ENCODE measurements around the gene TPGS1. TPM values are rescaled to one million over a fixed set of nuclear protein-coding genes. Genes with fewer than 3 reads are reported as not detected.
A peak's percentile ranks its signal among the peaks of the same experiment; 100 is the strongest.

The TPGS1 gene
- total and polyA plus RNA-seq, 2 of the 8 experiments (the other 6 are each of a cell fraction or from before 2014, with no cell fraction given): 9.1 to 10.6 TPM

DNA sequence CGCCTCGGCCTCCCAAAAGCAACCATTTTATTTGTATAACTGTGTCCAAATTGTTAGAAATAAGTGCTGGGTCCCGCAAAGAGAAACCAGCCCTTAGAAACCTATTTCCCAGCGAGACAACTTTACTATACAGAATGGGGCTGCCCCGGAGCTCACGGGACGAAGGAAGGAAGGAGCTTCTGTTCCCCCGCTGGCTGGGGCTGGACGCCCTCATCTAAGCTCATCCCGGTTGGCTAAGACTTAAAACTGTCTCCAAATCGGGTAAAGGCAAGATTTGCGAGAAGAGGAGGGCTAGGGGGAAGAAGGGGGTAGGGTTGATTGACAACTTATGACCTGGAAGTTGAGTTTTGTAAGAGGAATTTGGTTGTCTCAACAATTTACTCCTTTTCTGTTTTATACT lies 52.8 kb downstream of the TPGS1 start:
- Histone ChIP-seq H3K4me3 (ENCODE audit: extremely low read depth in 1 of 4, insufficient read depth in 2 of 4, low read depth in 3 of 4, low read length in 4 of 4) (no peak overlapping the region), H3K9ac (replicated peaks in 1 of 4; ENCODE audit: extremely low read depth in 1 of 4, low read depth in 3 of 4, low read length in 3 of 4) (peak overlapping the region in 1 of 4 experiments; percentile 9; a peak in 1 of 7 replicates), H3K4me1 (replicated peaks in 1 of 4; ENCODE audit: control insufficient read depth in 3 of 4, insufficient read depth in 4 of 4, low read length in 3 of 4) (peaks cover 0 to 2% (median under 1%) of the 10 kb centered on the region in 4 experiments; a peak in 4 of 7 replicates), H4K20me1 (replicated peaks in 1 of 2; ENCODE audit: control insufficient read depth in 1 of 2, insufficient read depth in 2 of 2, low read length in 2 of 2) (peaks cover 0 to 2% of the 10 kb centered on the region in 2 experiments), H3K23me2 (ENCODE audit: low read depth, low read length) (no peaks in the 10 kb centered on the region; the same call in 1 of the 2 replicates), H2AFZ (ENCODE audit: low read length) (no peak overlapping the region), H3K27me3 (replicated peaks in 1 of 4; ENCODE audit: control insufficient read depth in 3 of 4, extremely low read depth in 1 of 4, insufficient read depth in 3 of 4, low read length in 3 of 4) (no peaks in the 10 kb centered on the region), H3K79me2 (ENCODE audit: control insufficient read depth in 1 of 2, insufficient read depth in 2 of 2, low read length in 2 of 2) (no peaks in the 10 kb centered on the region), H2BK120ac (replicated peaks; ENCODE audit: low read depth, low read length) (no peak overlapping the region), H4K8ac (ENCODE audit: extremely low read depth, insufficient read depth, low read length) (no peak overlapping the region; the same call in 1 of the 2 replicates), H3K79me1 (ENCODE audit: low read depth, low read length) (no peaks in the 10 kb centered on the region), H3K56ac (replicated peaks; ENCODE audit: insufficient read length, low read depth, low read length) (no peak overlapping the region), H3K27ac (ENCODE audit: low read depth, low read length) (no peak overlapping the region), H3K18ac (ENCODE audit: extremely low read depth, low read length) (no peak overlapping the region), H2BK20ac (ENCODE audit: low read length) (no peak overlapping the region), H3K14ac (ENCODE audit: insufficient read length) (no peak overlapping the region), H2BK5ac (ENCODE audit: low read depth, low read length) (no peak overlapping the region), H3K4ac (replicated peaks; ENCODE audit: insufficient read length, low read depth, low read length) (no peak overlapping the region), H3K4me2 (ENCODE audit: insufficient read depth in 1 of 2, low read depth in 2 of 2, low read length in 2 of 2) (no peak overlapping the region), H3K36me3 (ENCODE audit: control insufficient read depth in 2 of 4, insufficient read depth in 4 of 4, low read length in 3 of 4) (no peaks in the 10 kb centered on the region), H2BK15ac (ENCODE audit: low read length) (no peak overlapping the region), H2AK5ac (ENCODE audit: low read depth, low read length) (no peak overlapping the region), H3K9me3 (ENCODE audit: insufficient read depth in 2 of 2, low read depth in 1 of 2, low read length in 1 of 2) (no peaks in the 10 kb centered on the region; a peak in 1 of 4 replicates), H4K5ac (ENCODE audit: insufficient read length, low read depth, low read length) (no peak overlapping the region), H3K23ac (ENCODE audit: insufficient read length) (no peak overlapping the region), H4K91ac (replicated peaks; ENCODE audit: insufficient read length, low read length) (no peak overlapping the region), H2BK12ac (ENCODE audit: low read depth, low read length) (no peak overlapping the region)
- CTCF ChIA-PET (ENCODE audit: partially characterized antibody): interaction anchor here (1.0 kb wide), 1 partner anchor 15 kb away, joined by 3 read pairs; no protein-coding TSS in a partner anchor
- FAIRE-seq: no peak
- DNase-seq (ENCODE audit: low read depth in 1 of 2, low spot score in 2 of 2): no peak
- POLR2A ChIA-PET (ENCODE audit: partially characterized antibody): interaction anchor here (1.0 to 7.1 kb wide), 6 partner anchors 9 to 28 kb away, joined by 3 to 38 read pairs (median 4); partner anchors contain the start of genes BSG and CDC34
- WGBS, 2 experiments (ENCODE audit: extremely low coverage in 1 of 2, insufficient coverage in 1 of 2, insufficient read length in 1 of 2, insufficient replicate concordance in 2 of 2, low coverage in 1 of 2, low lambda C conversion rate in 2 of 2, missing lambda C conversion rate in 1 of 2): 81% methylated on average over 10 of the region's 12 CpGs; no CpG with 5 or more reads in 1 of the 2 experiments
- TF ChIP-seq KDM4A (IDR thresholded peaks at IDR 0.05; ENCODE audit: low read depth, low read length, severe bottlenecking): no peak
- no peak for TF ChIP-seq SUZ12 (IDR thresholded peaks at IDR 0.05; ENCODE audit: low read length)
- no peak for TF ChIP-seq KDM5A (IDR thresholded peaks at IDR 0.05; ENCODE audit: low read length)
- TF ChIP-seq POLR2AphosphoS5 (IDR thresholded peaks at IDR 0.05; ENCODE audit: low read depth, low read length): no peak
- TF ChIP-seq RFX5 (IDR thresholded peaks at IDR 0.05; ENCODE audit: borderline replicate concordance, low read depth, low read length): no peak
- TF ChIP-seq SIN3A (conservative IDR thresholded peaks at IDR 0.05 in 1 of 2, IDR thresholded peaks at IDR 0.05 in 1 of 2; ENCODE audit: low read depth in 1 of 2, low read length in 2 of 2): no peak
- no peak for TF ChIP-seq EZH2 (IDR thresholded peaks at IDR 0.05; ENCODE audit: low read depth, low read length, severe bottlenecking)
- TF ChIP-seq TAF7 (optimal IDR thresholded peaks at IDR 0.05; ENCODE audit: borderline replicate concordance, low read depth, low read length): no peak
- TF ChIP-seq, protein P1, sequence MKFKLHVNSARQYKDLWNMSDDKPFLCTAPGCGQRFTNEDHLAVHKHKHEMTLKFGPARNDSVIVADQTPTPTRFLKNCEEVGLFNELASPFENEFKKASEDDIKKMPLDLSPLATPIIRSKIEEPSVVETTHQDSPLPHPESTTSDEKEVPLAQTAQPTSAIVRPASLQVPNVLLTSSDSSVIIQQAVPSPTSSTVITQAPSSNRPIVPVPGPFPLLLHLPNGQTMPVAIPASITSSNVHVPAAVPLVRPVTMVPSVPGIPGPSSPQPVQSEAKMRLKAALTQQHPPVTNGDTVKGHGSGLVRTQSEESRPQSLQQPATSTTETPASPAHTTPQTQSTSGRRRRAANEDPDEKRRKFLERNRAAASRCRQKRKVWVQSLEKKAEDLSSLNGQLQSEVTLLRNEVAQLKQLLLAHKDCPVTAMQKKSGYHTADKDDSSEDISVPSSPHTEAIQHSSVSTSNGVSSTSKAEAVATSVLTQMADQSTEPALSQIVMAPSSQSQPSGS (IDR thresholded peaks at IDR 0.05; ENCODE audit: low read length): no peak
- TF ChIP-seq GTF2F1 (IDR thresholded peaks at IDR 0.05; ENCODE audit: borderline replicate concordance, low read depth, low read length): no peak
- no peak for TF ChIP-seq POLR2A (IDR thresholded peaks at IDR 0.05; ENCODE audit: control extremely low read depth in 1 of 2, low read depth in 2 of 2, low read length in 2 of 2)
- no peak for TF ChIP-seq CHD1 (IDR thresholded peaks at IDR 0.05; ENCODE audit: low read depth, low read length)
